K562 (cell line): Measurements from ENCODE around the gene LPIN1. TPM values are rescaled to one million over a fixed set of nuclear protein-coding genes. Genes with fewer than 3 reads are reported as not detected.

ENCODE experiments used
- CBX5 ChIP-seq: IDR thresholded peaks from 2 replicates; pipeline ENCODE4 v1.6.1; 2014; ENCODE audit warnings: low read depth, borderline replicate concordance
- CCNT2 ChIP-seq: IDR thresholded peaks from 2 replicates; pipeline ENCODE4 v1.6.1; 2011; ENCODE audit warnings: borderline replicate concordance, low read depth, mild to moderate bottlenecking, moderate library complexity, mixed read lengths, low read length; ENCODE audit not compliant: insufficient read length; ENCODE audit errors: extremely low read depth
- E2F4 ChIP-seq: sonication (generic); formaldehyde crosslinking; IDR thresholded peaks from 2 replicates; pipeline ENCODE4 v1.8.0; 2022; ENCODE audit warnings: mild to moderate bottlenecking, low read depth, missing genetic modification reagents
- FOSL1 ChIP-seq: fragments of 200-800 bp; sonication (Bioruptor generic); conservative IDR thresholded peaks from 2 replicates; pipeline ENCODE4 v1.6.1; 2016; ENCODE audit warnings: missing genetic modification characterization, missing compliant biosample characterization
- HDAC3 ChIP-seq: fragments of 450-650 bp; IDR thresholded peaks from 2 replicates; pipeline ENCODE4 v1.6.1; 2018; ENCODE audit warnings: borderline replicate concordance, mild to moderate bottlenecking, moderate library complexity; ENCODE audit not compliant: partially characterized antibody
- MED1 ChIP-seq: sonication (generic); formaldehyde crosslinking; IDR thresholded peaks from 2 replicates; pipeline ENCODE4 v1.8.1; 2023; ENCODE audit warnings: missing genetic modification reagents, borderline replicate concordance
- MNT ChIP-seq, 2 experiments: fragments of 450-650 bp; conservative IDR thresholded peaks; 2 replicates each; pipeline ENCODE4 v1.6.1; 2017; ENCODE audit warnings: mild to moderate bottlenecking in 2 of 2, moderate library complexity in 2 of 2
- MXI1 ChIP-seq: IDR thresholded peaks from 2 replicates; pipeline ENCODE4 v1.6.1; 2011; ENCODE audit warnings: low read depth, mild to moderate bottlenecking, improper control_type of control experiment, low read length
- NFRKB ChIP-seq: fragments of 450-650 bp; IDR thresholded peaks from 2 replicates; pipeline ENCODE4 v1.6.1; 2016; ENCODE audit warnings: low read depth
- NR3C1 ChIP-seq: sonication (generic); formaldehyde crosslinking; IDR thresholded peaks from 2 replicates; pipeline ENCODE4 v1.8.1; 2022; ENCODE audit warnings: missing genetic modification reagents
- PML ChIP-seq: IDR thresholded peaks from 2 replicates; pipeline ENCODE4 v1.6.1; 2012; ENCODE audit warnings: low read length, inconsistent platforms
- RBM25 ChIP-seq: fragments of 200-400 bp; formaldehyde crosslinking; IDR thresholded peaks from 2 replicates; pipeline ENCODE4 v1.6.1; 2018; ENCODE audit warnings: low read length, low read depth, moderate library complexity; ENCODE audit not compliant: severe bottlenecking
- RBM34 ChIP-seq: fragments of 200-400 bp; formaldehyde crosslinking; IDR thresholded peaks from 2 replicates; pipeline ENCODE4 v1.6.1; 2018; ENCODE audit warnings: low read length, borderline replicate concordance; ENCODE audit not compliant: insufficient read depth
- SRSF1 ChIP-seq: fragments of 200-400 bp; formaldehyde crosslinking; IDR thresholded peaks from 2 replicates; pipeline ENCODE4 v1.6.1; 2017; ENCODE audit warnings: mild to moderate bottlenecking, low read depth, low read length, moderate library complexity
- TEAD4 ChIP-seq, 2 experiments: sonication (generic) in 1 of 2; formaldehyde crosslinking in 1 of 2; IDR thresholded peaks; 2 replicates each; pipeline versions ENCODE4 v1.6.1 to v1.8.0; 2012 to 2022; ENCODE audit warnings: borderline replicate concordance in 1 of 2, inconsistent platforms in 1 of 2, low read length in 1 of 2, mild to moderate bottlenecking in 1 of 2, missing genetic modification reagents in 1 of 2
- THAP12 ChIP-seq: fragments of 250-450 bp; sonication (Bioruptor Pico); IDR thresholded peaks from 2 replicates; pipeline ENCODE4 v1.9.0; 2021; ENCODE audit warnings: mild to moderate bottlenecking, inconsistent platforms
- VEZF1 ChIP-seq: fragments of 200-800 bp; sonication (Bioruptor generic); IDR thresholded peaks from 2 replicates; pipeline ENCODE4 v1.6.1; 2017; ENCODE audit warnings: missing genetic modification characterization, missing compliant biosample characterization
- XRCC5 ChIP-seq: fragments of 200-400 bp; formaldehyde crosslinking; IDR thresholded peaks from 2 replicates; pipeline ENCODE4 v1.6.1; 2017; ENCODE audit warnings: low read depth, mild to moderate bottlenecking, low read length
- YBX1 ChIP-seq: fragments of 450-650 bp; IDR thresholded peaks from 2 replicates; pipeline ENCODE4 v1.7.1; 2016; ENCODE audit warnings: mild to moderate bottlenecking
- ZBED1 ChIP-seq: IDR thresholded peaks from 2 replicates; pipeline ENCODE4 v1.6.1; 2014
- ZNF507 ChIP-seq: conservative IDR thresholded peaks from 2 replicates; pipeline ENCODE4 v1.6.1; 2017; ENCODE audit warnings: missing genetic modification characterization, missing compliant biosample characterization
- ZNF707 ChIP-seq: fragments of 250-450 bp; sonication (Bioruptor Pico); conservative IDR thresholded peaks from 2 replicates; pipeline ENCODE4 v1.8.0; 2022; ENCODE audit warnings: inconsistent platforms, mild to moderate bottlenecking, moderate library complexity
- ZNF766 ChIP-seq: fragments of 200-800 bp; sonication (Bioruptor generic); conservative IDR thresholded peaks from 2 replicates; pipeline ENCODE4 v1.6.1; 2016; ENCODE audit warnings: missing genetic modification characterization, missing compliant biosample characterization
- polyA plus RNA-seq, 8 experiments: library from polyadenylated mRNA; depleted of rRNA in 4 of 8; stranded (reverse) in 5 of 8; unstranded in 3 of 8; fragments of >200 nt; fragmentation: Nextera tagmentation in 2 of 8; fragmentation: Illumina TruSeq in 1 of 8; extraction: Ambion mirVana in 2 of 8; extraction: Trizol in 1 of 8; gene quantifications; 2 replicates each; pipeline versions ENCODE4 v1.2.1 to v1.2.3, GENCODE V29; 2011 to 2014; ENCODE audit warnings: inconsistent platforms in 1 of 8, missing spikeins in 1 of 8
- total RNA-seq, 7 experiments: library from RNA; depleted of rRNA in 6 of 7; stranded (reverse); fragments of >200 nt in 6 of 7; fragmentation: Illumina TruSeq in 2 of 7; extraction: Trizol in 2 of 7; gene quantifications; 2 replicates each; pipeline versions ENCODE4 v1.2.1 to v1.2.3, GENCODE V29; 2011 to 2021; ENCODE audit warnings: low replicate concordance in 1 of 7

LPIN1 gene
- total and polyA plus RNA-seq, 9 of the 15 experiments (the other 6 are each of a cell fraction or from before 2014, with no cell fraction given): 9.2 to 84.0 (median 27.8) TPM

- TF ChIP-seq RBM34 (no peak), ZNF766 (CRISPR knock-in tag) (0 out of 2 replicates have a peak, but pooled peaks have one; percentile 27), YBX1 (no peak), CBX5 (0 out of 2 replicates have a peak, but pooled peaks have one; percentile 27), RBM25 (peak; percentile 12), ZNF707 (CRISPR knock-in tag) (no peak), THAP12 (0 out of 2 replicates have a peak, but pooled peaks have one; percentile 8), CCNT2 (peak; percentile 91), SRSF1 (no peak), PML (0 out of 2 replicates have a peak, but pooled peaks have one; percentile 32), MNT (conservative IDR thresholded peaks at IDR 0.05) (peak; percentile 38 to 78), ZBED1 (peak; percentile 32; the same call in 1 of the 2 replicates), TEAD4 (IDR thresholded peaks at IDR 0.05; ENCODE audit: low read length) (peak; percentile 69), TEAD4 (CRISPR knock-in tag; IDR thresholded peaks at IDR 0.05; ENCODE audit: borderline replicate concordance) (no peak), E2F4 (CRISPR knock-in tag) (no peak), XRCC5 (no peak), FOSL1 (peak; percentile 81), VEZF1 (CRISPR knock-in tag) (peak; percentile 91), NFRKB (no peak), NR3C1 (0 out of 2 replicates have a peak, but pooled peaks have one; percentile 13), ZNF507 (tag) (no peak), MXI1 (peak; percentile 70; the same call in 1 of the 2 replicates), MED1 (CRISPR knock-in tag) (no peak), HDAC3 (no peak)
Observed at GRCh38 chr2:11746376-11746806, at the start of gene LPIN1 (continued).
